IPS-20b (cell line): Measurements from ENCODE around the gene MGMT.

Experiments used
- H3K27ac ChIP-seq: one replicate; pipeline ENCODE4 v1.5.1; 2013; ENCODE audit warnings: low read length
- H3K27me3 ChIP-seq: 2 replicates; pipeline ENCODE4 v1.6.1; 2013; ENCODE audit warnings: mild to moderate bottlenecking, low read length, inconsistent platforms; ENCODE audit not compliant: insufficient read depth
- H3K36me3 ChIP-seq: 2 replicates; pipeline ENCODE4 v1.6.1; 2013; ENCODE audit warnings: low read depth, mild to moderate bottlenecking, inconsistent platforms, low read length, moderate library complexity; ENCODE audit not compliant: insufficient read depth
- H3K4me1 ChIP-seq: 2 replicates; pipeline ENCODE4 v1.6.1; 2013; ENCODE audit warnings: mild to moderate bottlenecking, control low read depth, inconsistent platforms, low read length, moderate library complexity; ENCODE audit not compliant: insufficient read depth
- H3K4me3 ChIP-seq: 2 replicates; pipeline ENCODE4 v1.5.1; 2013; ENCODE audit warnings: mild to moderate bottlenecking, low read length, inconsistent platforms
- H3K9ac ChIP-seq: 2 replicates; pipeline ENCODE4 v1.6.1; 2013; ENCODE audit warnings: low read depth, mild to moderate bottlenecking, inconsistent platforms, low read length, moderate library complexity
- H3K9me3 ChIP-seq: 2 replicates; pipeline ENCODE4 v1.6.1; 2013; ENCODE audit warnings: mild to moderate bottlenecking, low read depth, low read length, inconsistent platforms; ENCODE audit not compliant: insufficient read depth

The MGMT gene

GRCh38 chr10:129741280-129741977 is 274.4 kb downstream of the MGMT start:
- no peak overlapping the region for H3K4me3 ChIP-seq
- no peaks in the 10 kb centered on the region; the same call in 1 of the 2 replicates for H3K9me3 ChIP-seq
- no peak overlapping the region for H3K27ac ChIP-seq
- H3K9ac ChIP-seq: no peak overlapping the region
- H3K36me3 ChIP-seq: no peaks in the 10 kb centered on the region
- H3K27me3 ChIP-seq: no peaks in the 10 kb centered on the region
- H3K4me1 ChIP-seq: no peaks in the 10 kb centered on the region

GRCh38 chr10:129741978-129742741 is 275.1 kb downstream of the MGMT start:
- Histone ChIP-seq H3K4me3 (no peak overlapping the region), H3K27ac (no peak overlapping the region), H3K9ac (no peak overlapping the region), H3K9me3 (no peaks in the 10 kb centered on the region; the same call in 1 of the 2 replicates), H3K36me3 (no peaks in the 10 kb centered on the region), H3K27me3 (no peaks in the 10 kb centered on the region), H3K4me1 (no peaks in the 10 kb centered on the region)

- no peaks in the 10 kb centered on the region for H3K4me1 ChIP-seq
- no peaks in the 10 kb centered on the region for H3K27me3 ChIP-seq
- no peaks in the 10 kb centered on the region; the same call in 1 of the 2 replicates for H3K9me3 ChIP-seq
- H3K36me3 ChIP-seq: no peaks in the 10 kb centered on the region
- no peak overlapping the region for H3K4me3 ChIP-seq
- H3K9ac ChIP-seq: no peak overlapping the region
- no peak overlapping the region for H3K27ac ChIP-seq
Observed at GRCh38 chr10:129742742-129743550, 275.9 kb downstream of the MGMT start.

- Histone ChIP-seq H3K9ac (no peak overlapping the region), H3K36me3 (no peaks in the 10 kb centered on the region), H3K27me3 (no peaks in the 10 kb centered on the region), H3K4me1 (no peaks in the 10 kb centered on the region), H3K9me3 (peaks cover 5% of the 10 kb centered on the region; the same call in 1 of the 2 replicates), H3K27ac (no peak overlapping the region), H3K4me3 (no peak overlapping the region)
Observed at GRCh38 chr10:129743738-129744133, 276.7 kb downstream of the MGMT start.

GRCh38 chr10:129744134-129745111 is 277.4 kb downstream of the MGMT start:
- Histone ChIP-seq H3K4me3 (no peak overlapping the region), H3K9ac (no peak overlapping the region), H3K27ac (no peak overlapping the region), H3K4me1 (no peaks in the 10 kb centered on the region), H3K36me3 (no peaks in the 10 kb centered on the region), H3K9me3 (peaks cover 12% of the 10 kb centered on the region; the same call in 1 of the 2 replicates), H3K27me3 (no peaks in the 10 kb centered on the region)

GRCh38 chr10:129745186-129745750 is 278.2 kb downstream of the MGMT start:
- Histone ChIP-seq H3K36me3 (no peaks in the 10 kb centered on the region), H3K9me3 (peaks cover 14% of the 10 kb centered on the region; the same call in 1 of the 2 replicates), H3K4me1 (no peaks in the 10 kb centered on the region), H3K4me3 (no peak overlapping the region), H3K9ac (no peak overlapping the region), H3K27me3 (no peaks in the 10 kb centered on the region), H3K27ac (no peak overlapping the region)

- Histone ChIP-seq H3K9ac (no peak overlapping the region), H3K27me3 (no peaks in the 10 kb centered on the region), H3K4me1 (no peaks in the 10 kb centered on the region), H3K9me3 (peaks cover 22% of the 10 kb centered on the region), H3K36me3 (no peaks in the 10 kb centered on the region), H3K27ac (no peak overlapping the region), H3K4me3 (no peak overlapping the region)
Observed at GRCh38 chr10:129754211-129755050, 287.4 kb downstream of the MGMT start.

- Histone ChIP-seq H3K27ac (no peak overlapping the region), H3K4me3 (no peak overlapping the region), H3K4me1 (no peaks in the 10 kb centered on the region), H3K9ac (no peak overlapping the region), H3K27me3 (no peaks in the 10 kb centered on the region), H3K36me3 (no peaks in the 10 kb centered on the region), H3K9me3 (peaks cover 21% of the 10 kb centered on the region)
Observed at GRCh38 chr10:129755158-129755591, 288.1 kb downstream of the MGMT start.

- Histone ChIP-seq H3K36me3 (no peaks in the 10 kb centered on the region), H3K9ac (no peak overlapping the region), H3K27ac (no peak overlapping the region), H3K9me3 (peaks cover 19% of the 10 kb centered on the region), H3K4me3 (no peak overlapping the region), H3K4me1 (no peaks in the 10 kb centered on the region), H3K27me3 (no peaks in the 10 kb centered on the region)
Observed at GRCh38 chr10:129755621-129756020, 288.6 kb downstream of the MGMT start.
